ENCODE data around the gene GNG2.

Gene GNG2

DNA sequence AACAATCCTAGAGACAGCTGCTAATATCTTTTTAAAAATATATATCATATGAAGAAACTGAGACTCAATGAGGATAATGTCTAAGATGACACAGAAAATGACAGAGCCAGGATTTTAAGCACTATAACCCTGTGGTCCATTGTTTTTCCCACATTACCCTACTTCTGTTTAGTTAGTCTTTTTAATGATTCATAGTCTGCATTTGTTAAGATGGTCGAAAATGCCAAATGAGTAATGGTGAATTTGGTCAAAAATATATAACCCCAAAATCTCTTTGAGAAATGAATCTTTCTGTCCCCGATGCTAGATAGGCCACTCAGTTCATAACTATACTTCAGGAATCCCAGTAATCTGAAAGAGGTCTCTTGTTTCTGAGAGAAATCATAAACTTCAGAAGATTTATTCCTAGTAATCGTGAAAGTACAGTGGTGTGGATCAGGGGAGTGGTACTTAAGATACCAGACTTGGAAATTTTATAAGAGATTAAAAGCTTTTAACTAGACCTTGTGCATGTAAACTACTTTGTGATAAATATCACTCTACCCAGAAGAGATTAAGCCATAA, 139.7 kb downstream of the GNG2 start:
- no peak for DNase-seq

DNA sequence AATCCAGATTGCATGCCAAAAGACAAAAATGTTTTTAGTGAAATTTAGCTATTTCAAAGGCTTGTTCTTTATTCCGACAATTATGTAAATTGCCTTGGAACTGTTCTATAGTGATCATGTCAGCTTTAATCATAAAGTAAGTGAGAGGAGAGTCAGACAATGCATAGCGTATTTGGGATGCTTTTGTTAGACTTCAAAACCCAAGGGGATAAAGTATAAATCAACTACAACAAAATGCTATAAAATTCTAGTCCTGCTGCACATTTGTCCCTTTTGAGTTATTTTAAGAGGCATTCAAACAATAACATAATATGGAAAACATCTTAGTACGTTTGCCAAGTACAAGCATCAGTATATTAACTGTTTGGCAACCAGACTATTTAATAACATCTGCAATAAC, 140.3 kb downstream of the GNG2 start:
- DNase-seq = no peak

DNA sequence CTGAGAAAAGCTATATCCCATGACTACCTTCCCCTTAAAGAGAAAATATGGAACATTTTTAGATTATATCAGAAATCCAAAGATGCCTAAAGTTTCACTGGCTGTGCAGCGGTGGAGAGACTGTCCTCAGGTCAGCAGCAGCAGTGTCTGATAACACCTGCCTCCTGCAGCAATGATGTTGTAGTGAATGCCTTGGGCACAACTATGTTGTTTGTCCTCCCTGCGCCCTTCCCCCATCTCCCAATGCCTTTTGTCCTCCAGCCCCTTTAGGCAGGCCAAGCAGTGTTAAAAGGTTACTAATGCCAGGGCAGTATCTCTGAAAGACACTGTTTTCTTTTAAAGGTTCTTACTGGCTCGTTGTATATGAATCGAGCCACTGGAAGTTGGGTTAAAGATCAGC, 142.1 kb downstream of the GNG2 start:
- DNase-seq = no peak

DNA sequence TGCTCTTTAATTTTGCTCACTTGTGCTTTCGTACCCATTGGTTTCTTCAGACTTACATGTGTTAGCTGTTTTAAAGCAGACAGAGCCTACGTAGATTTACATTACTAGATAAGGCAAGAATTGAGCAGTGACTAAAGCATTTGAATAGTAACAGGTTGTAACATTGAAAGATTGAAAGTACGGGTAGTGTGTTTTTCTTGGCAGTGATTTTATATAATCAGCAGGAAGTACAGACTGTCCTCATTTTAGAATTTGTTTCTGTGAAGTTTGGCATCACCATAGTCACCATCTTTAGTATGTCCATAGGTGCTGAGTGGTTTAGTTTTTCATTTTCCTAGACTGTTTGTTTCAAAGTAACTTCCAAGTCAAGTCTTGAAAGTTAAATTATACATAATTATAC, 142.9 kb downstream of the GNG2 start:
- no peak for DNase-seq

DNA sequence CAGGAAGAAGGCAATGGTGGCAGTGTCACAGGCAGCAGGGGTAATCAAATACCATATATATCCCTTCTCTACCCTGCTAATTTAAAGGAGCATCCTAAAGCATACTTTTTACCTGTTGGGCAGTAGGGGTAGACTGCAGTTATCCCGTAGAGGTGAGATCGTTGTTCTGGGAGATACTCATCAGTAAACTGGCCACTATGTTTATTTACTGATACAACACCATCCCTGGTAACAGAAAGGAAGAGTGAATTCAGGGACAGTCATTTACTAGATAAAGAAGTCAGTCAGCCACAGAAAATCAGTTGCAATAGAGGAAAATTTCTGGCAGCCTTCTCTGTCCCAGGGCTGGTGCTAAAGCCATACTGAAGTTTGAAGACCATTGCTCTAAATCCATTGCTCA, 145.2 kb downstream of the GNG2 start:
- DNase-seq = no peak

DNA sequence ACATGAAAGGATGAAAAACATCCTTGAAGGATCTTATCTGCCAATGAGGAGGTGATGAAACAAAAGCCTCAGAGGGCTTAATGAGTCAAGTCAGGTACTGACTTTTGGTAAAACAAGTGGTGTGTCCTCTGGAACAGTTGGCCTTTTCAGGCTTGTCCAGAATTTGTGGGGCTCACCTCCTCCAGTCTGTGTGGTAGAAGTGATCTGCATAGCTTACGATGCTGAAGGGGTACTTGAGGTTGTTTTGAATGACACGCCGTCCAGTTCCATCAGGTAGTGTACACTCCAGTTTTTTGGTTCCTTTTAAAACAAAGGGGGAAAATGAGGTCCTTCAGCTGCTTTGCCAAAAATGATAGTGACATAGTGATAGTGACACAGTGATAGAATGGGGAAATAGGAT, 145.9 kb downstream of the GNG2 start:
- no peak for DNase-seq

DNA sequence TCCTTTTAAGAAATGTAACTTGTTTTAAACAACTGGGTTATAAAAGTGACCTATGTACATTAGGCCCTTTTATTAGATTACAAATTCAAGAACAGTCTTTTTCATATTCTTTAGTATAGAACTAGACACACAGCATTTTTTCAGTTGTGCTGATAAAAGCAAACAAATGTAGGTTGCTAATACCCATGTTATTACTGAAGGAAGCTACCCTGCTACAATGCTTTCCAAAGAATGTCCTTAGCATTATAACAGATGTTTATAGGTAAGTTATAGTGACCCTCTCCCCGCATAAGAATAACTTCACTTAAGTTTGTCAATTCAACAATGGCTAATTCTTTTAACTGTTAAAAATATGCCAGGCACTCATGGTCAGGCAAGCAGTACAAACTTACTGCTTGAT, 146.8 kb downstream of the GNG2 start:
- DNase-seq = no peak

DNA sequence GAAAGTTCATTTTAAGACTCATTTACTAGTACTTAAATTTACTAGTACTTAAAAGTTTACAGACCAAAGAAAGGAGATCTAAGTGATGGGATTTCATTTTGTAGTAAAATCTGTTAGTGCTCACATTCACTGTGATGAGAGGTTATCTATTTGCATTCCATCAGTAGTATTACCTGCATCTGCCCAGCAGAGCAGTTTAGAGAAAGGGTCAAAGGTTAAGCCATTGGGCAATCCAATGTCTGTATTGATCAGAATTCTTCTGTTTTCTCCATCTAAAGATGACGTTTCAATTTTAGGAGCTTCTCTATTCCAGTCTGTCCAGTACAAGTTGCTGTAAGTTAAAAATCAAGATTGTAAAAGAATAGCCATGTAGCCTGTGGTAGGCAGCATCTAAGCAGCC, 147.2 kb downstream of the GNG2 start:
- DNase-seq = no peak

DNA sequence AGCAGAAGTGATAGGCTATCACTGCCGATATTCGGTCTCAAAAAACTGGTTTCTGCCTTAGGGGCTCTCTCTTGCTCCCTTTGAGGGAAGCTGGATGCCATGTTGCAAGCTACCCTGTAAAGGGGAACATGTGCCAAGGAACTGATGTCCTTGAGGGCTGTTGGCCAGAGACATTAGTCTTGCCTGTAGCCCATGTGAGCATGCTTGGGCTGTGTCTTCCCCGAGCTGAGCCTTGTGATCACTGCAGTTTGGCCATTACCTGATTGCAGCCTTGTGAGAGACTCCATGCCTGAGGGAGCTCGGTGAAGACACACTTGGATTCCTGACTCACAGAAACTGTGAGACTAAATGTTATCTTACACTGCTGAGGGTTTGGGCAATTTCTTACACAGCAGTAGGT, 147.7 kb downstream of the GNG2 start:
- DNase-seq = no peak

DNA sequence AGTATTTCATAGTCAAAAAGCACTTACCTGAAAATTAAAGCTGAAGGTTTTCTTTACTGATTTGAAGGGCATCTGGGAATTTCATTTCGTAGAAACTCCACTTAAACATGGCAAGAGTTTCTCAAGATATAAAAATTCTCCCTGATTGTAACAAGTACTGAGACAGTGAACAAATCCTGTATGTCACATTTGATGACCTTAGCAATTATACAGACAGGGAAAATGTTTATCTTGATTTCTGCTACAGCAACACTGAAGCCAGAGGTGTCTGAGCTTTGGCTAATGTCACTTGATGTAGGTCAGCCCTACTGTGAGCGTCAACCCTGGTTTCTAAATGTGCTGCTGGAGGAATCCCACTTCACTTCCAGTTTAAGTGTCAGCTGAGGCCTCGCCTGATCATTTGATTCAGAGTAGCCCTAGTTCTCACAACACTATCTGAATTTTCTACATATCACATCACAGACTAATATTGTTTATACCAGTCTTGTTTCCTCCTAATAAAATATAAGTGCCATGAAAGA, 149.8 kb downstream of the GNG2 start:
- DNase-seq = no peak

DNA sequence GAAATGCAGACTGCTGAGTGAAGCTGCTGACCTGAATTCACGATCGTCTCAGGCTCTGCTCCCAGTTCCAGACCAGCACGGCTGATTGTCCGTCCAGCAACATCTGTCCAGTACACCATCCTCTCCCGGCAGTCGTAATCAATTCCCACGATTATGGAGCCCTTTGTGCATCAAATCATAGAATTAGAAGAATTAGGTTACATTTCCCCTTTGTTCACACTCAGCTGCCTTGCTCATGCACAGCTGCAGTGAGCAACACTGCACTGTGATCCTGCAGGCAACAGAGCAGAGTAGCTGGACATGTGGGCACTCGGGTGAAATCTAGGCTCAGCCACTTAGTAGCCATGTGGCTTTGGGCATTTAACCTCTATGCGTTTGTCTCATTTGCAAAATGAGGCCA, 151.1 kb downstream of the GNG2 start:
- DNase-seq = no peak

DNA sequence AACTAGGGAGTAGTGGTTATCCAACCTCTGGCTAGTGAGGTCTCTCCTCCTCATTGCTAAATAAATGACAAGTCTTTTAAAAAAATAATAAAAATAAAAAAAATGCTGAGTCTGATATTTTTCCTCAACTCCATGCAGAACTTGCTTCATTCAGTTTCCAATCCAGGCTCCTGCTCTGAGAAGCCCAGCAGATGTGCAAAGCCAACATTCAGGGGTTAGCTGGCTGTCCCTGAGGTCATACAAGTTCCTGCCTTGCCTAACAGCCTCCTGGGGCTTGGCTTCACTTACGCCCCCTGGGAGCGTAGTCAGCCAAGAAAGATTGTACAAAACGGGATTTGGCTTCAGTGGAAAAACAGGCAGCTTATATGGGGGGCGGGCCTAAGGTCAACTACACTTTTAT, 152.2 kb downstream of the GNG2 start:
- no peak for DNase-seq

DNA sequence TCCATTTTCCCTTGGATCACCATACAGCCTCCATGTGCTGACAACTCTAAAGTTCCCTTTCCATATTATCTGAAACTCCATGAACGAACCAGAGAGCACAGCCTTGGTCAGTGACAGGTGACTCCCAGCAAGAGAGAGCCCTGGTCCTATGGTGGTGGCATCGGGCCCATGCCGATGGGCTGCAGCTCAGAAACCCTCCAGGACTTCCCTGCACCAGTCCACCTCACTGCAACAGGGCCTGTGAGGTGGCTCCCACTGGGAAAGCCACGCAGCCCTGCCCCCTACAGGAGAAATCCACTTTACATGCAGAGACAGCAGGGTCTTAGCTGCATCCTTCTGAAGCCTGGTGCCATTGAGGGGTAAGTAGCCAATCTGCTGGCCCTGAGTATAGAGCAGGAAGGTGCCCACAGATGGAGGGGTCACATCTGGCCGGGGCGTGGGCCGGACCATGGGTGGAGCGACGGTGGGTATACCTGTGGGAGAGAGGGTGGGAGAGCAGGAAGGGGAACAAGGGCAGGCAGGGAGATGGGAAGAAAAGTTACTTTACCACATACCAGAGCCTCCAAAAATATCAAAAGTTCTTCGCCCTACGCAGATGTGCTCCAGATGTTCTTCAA, 153.7 kb downstream of the GNG2 start:
- peak; percentile 17 for DNase-seq

DNA sequence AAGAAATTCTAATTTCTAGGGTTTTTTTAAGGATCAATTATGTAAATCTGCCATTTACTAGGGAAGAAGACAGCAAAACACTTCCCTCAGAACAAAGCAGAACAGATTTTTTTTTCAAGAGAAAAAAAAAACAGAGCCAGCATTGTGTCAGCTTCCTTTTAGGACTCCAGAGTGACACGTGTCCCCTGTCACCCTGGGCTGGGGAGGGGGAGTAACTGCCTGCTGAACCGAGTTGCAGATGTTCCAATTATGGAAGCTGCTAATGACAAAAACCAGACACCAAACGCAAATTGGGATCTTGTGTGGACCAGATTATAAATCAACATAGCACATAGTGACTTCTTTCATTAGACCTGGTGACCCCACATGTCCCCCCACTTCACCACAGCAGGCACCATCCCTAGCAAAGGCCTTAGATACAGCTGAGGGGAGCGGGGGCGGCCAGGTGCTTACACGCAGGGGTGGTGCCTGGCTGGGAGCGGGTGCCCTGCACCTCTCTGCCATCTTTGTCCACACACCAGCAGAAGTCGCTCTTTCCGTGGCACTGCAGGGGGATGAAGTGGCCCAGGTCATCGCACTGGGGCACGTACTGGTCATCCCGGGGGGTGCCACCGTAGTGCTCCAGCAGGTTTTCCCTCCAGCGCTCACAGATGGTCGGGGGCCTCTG, 154.3 kb downstream of the GNG2 start:
- DNase-seq = no peak

DNA sequence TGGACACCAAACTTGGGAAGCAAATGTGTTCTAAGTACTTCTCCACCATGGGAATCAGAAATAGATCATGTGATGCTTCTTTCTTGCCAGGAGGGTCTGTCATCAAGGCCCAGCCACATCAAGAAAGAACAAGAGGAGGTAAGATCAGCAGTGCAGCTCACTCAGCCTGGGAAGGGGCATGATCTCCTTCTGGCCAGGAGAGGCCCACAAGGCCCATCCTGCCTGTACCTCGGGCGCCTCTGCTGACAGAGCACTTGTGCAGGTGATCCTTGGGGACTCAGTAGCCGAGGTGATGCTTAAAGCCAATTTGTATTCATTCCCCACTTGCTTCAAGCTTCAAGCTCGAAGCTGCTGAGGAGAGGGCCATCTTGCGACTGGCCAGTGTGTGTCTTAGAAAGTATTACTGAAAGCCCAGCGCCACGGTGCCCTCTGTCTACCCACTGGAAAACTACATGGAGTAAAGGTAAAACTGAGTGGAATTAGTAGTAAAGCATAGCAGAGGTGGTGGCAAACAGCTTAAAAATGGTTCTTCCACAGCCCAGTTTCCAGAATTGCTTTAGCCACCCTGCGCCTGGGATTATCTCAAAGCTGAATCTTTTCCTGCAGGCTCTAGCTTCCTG, 155.1 kb downstream of the GNG2 start:
- DNase-seq = peak; percentile 21

DNA sequence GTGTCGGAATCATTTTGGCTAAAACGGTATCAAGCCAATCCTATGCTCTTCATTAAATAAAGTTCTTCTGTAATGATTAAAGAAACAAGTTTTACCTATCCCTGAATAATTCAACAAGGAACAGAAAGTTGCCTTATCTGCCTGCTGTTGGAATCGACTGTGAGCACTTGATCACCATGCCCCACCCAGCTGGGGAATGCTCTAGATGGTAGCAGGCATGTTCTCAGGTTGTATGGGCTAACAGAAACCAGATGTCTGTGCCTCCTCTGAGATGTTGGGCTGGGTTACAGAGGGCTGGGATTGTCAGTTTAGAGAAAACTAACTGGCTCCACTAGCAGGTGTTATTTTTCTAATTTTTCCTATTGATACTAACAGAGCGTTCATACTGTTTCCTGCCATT, 157.8 kb downstream of the GNG2 start:
- DNase-seq = no peak

DNA sequence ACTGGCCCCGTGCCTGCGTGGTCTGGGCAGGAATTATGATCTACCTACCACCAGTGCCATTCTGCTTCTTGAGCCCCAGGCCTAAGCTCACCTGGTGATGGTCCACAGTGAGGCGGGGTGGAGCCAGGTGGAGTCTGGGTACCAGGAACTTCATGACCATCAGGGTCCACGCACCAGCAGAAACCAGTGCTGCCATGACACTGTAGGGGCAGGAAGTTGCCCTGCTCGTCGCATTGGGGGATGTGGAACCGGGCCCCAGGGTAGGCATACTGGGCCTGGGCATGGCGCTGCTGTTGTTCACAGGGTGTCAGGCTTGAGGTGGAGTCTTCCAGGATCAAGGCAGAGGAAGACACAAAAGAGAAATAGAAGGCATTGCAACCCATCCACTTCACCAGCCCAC, 158.6 kb downstream of the GNG2 start:
- DNase-seq = no peak

Measured in activated CD4-positive, alpha-beta T cell treated with anti-CD3 and anti-CD28 coated beads for 48 hours (primary cell).